ENCODE measurements around the gene ECT2.

ECT2 gene

GRCh38 chr3:172869368-172869771, 118.8 kb downstream of the ECT2 start:
- DNase-seq = peak; percentile 86

- DNase-seq = no peak
Observed at GRCh38 chr3:172869784-172870518, 119.4 kb downstream of the ECT2 start.

Measured in DMS79 (cell line).